IMR-90 (cell line): ENCODE data around the gene HPS4.

Experiments
- POLR2A ChIP-seq: IDR thresholded peaks from 2 replicates; pipeline ENCODE4 v1.6.1; 2012; ENCODE audit warnings: mild to moderate bottlenecking, low read depth, low read length
- TF ChIP-seq, protein P1 (sequence below): fragments of 150-350 bp; IDR thresholded peaks from 2 replicates; pipeline ENCODE4 v1.6.1; 2017; ENCODE audit warnings: mild to moderate bottlenecking, antibody characterized with exemption, low read length, low read depth

DNA sequence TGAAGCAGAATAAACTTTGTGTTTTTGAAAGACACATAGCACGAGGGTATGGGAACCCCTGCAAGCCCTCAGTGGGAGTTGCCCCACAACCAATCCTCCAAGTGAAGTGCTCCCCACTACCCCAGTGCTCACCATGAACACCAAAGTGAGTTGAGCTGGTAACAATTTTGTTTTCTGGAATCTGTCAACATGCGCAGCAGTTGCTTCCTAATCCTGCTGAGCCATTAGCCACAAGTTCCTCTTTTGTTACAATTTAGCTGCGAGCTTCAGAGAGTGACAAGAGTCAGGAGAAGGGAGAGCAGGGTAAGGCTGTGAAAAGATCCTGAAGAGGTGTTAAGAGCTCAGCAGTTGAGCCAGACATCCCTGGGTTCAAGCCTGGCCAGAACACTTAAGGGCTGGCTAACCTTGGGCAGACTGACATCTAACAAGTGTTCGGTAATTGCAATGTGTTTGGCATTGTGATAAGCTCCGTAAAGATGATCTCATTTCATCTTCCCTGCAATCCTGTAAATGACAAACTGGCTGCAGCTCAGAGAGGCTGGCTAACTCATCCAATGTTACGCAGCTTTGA is 78.6 kb downstream of the HPS4 start:
- TF ChIP-seq POLR2A = no peak
- TF ChIP-seq, protein P1, sequence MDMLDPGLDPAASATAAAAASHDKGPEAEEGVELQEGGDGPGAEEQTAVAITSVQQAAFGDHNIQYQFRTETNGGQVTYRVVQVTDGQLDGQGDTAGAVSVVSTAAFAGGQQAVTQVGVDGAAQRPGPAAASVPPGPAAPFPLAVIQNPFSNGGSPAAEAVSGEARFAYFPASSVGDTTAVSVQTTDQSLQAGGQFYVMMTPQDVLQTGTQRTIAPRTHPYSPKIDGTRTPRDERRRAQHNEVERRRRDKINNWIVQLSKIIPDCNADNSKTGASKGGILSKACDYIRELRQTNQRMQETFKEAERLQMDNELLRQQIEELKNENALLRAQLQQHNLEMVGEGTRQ = no peak
